Measurements from ENCODE around the gene AATK.

AATK gene

DNA sequence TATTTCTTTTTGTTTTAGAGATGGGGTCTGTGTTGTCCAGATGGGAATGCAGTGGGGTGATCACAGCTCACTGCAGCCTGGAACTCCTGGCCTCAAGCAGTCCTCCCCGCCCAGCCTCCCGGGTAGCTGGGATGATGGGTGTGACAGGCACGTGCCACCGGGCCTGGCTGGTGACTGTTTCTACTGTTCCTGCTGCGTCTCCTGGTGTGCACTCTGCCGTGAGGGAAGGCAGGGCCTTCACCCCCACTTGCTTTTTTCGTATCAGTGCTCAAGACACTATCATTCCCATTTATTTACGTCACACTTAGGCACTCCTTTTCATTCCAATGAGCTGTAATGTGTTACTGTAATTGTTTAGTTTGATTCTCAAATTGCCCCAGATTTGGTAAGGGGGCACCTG is 26.0 kb downstream of the AATK start:
- no peak for DNase-seq

DNA sequence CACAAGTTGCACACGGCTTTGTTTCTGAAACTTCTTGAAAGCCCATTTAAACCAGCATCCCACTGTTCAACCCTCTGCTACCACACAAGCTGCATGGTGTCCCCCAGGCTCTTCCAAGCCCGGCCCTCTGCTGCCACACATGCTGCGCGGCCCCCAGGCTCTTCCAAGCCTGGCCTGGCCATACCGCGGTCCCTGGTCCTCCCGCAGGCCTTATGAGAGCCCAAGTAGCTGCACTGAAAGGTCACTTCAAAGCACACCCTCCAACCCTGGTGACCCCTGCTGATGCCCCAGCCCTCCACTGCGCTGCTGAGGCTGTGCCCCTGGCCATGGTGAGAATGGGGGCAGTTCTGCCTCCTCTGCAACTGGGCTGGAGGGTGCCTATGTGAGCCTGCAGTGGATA is 26.6 kb downstream of the AATK start:
- DNase-seq: no peak

GRCh38 chr17:81138500-81138899 is 27.5 kb downstream of the AATK start:
- no peak for DNase-seq

GRCh38 chr17:81138083-81138482 is 27.9 kb downstream of the AATK start:
- no peak for DNase-seq

DNA sequence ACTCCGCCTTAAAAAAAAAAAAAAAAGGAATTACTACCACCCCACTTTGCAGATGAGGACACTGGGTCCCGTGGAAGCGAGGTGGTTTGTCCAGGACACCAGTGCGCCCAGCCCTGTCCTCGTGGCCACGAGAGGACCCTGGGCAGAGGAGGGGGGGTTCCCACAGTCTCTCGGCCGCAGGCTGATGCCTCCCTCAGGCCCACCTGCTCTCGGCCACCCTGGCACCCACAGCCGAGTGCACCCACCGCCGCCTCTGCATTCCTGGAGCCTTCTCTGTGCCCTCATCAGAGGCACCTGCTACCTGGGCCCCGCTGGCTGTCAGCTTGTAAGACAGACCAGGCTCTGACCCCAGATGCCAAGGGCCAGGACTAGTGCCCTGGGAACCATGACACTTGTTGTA is 28.8 kb downstream of the AATK start:
- no peak for DNase-seq

GRCh38 chr17:81136366-81136765 is 29.7 kb downstream of the AATK start:
- DNase-seq: no peak

GRCh38 chr17:81135505-81136278 is 30.3 kb downstream of the AATK start:
- no peak for DNase-seq

GRCh38 chr17:81134064-81134781 is 31.8 kb downstream of the AATK start:
- no peak for DNase-seq

DNA sequence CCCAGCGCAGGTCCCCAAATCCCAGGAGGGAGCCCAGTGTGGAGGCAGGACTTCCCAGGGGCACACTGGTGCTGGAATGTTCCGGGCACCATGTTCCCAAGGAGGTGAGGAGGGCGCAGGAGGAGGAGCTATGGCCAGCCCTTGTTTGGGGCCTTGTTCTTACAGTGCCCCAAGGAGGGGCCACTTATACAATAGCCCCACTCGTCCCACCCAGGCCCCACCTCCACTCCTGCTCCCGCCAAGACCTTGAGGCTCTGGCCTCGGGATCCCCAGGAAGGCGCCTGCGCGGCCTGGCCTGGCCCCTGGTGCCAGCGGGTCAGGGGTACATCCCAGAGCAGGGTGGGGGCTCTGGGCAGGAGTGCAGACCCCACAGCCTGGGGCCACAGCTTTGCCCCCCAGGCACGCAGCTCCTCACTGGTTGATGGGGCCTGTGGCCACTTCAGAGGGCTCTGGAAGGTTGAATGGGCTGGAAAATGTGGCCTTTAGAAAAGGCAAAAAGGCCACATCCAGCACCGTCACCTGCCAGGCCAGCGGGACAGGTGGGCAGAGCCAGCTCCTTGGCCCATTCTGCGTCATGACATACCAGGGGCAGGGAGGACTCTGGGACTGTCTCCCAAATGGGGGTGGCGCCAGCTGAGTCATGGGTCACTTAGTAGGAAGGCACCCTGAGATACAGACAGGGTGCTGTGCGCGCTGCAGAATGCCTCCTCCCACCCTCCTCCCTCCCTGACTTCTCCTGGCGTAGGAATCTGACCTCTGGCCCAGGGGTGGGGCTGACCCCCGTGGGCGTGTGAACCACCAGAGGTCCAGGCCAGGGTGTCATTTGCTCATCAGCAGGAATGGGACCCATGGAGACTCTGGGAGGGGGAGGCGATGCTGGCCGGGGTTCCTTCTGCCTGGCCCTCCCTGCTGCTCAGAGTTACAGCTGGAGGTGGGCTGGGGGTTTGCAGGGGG is 33.0 kb downstream of the AATK start:
- no peak for DNase-seq

GRCh38 chr17:81132197-81132540 is 33.9 kb downstream of the AATK start:
- no peak for DNase-seq

DNA sequence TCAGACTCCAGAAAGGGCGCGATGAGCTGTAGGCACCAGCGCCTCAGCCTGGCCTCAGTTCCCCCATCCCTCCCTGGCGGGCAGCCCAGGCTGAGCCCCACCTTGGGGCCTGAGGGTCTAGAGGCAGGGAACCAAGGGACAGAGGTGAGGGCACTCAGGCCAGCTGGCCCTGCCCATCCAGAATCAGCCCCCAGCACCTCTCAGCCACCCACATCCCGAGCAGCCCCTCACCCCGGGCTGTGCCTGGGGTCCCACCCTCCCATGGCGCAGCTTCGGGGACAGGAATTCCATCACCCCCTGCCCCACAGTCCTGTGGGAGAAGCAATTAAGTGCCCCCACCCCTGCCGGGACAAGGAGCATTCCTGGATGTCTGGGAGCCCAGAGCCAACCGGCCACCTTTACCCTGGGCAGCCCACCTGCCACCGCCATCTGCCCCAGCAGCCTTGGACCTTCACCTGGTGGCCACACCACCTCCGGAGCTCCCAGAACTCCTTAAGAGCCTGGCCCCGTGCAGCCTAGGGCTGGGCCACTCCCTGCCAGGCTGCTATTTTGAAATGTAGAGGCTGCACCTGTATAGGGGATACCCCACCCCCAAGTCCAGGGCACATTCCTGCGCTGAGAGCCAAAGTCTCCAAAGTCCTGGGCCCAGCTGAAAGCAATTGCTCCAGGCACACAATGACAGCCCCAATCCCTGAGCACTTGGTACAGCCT is 34.4 kb downstream of the AATK start:
- DNase-seq: no peak

- no peak for DNase-seq
These were observed 35.3 kb downstream of the AATK start for GRCh38 chr17:81130385-81131361.

- no peak for DNase-seq
These were observed 36.2 kb downstream of the AATK start for GRCh38 chr17:81129711-81130367.

GRCh38 chr17:81129289-81129688 is 36.7 kb downstream of the AATK start:
- DNase-seq: no peak

DNA sequence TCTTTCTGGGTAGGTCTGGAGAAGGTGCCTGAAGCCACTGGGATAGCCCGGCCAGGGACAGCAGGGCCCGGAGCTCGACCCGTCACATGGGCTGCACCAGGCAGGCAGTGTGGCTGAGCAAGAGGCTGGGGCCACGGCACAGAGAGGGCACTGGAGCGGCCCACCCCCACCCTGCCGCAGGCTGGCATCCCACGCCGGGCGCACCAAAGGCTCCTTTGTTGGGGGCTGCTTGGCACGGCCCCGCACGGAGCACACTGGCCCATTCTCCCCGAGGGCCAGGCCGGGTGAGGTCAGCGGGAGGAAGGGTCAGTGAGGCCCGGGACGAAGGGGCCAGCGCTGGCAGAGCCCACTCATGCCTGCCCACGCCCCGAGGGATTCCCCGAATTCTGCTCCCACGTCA is 37.2 kb downstream of the AATK start:
- no peak for DNase-seq

DNA sequence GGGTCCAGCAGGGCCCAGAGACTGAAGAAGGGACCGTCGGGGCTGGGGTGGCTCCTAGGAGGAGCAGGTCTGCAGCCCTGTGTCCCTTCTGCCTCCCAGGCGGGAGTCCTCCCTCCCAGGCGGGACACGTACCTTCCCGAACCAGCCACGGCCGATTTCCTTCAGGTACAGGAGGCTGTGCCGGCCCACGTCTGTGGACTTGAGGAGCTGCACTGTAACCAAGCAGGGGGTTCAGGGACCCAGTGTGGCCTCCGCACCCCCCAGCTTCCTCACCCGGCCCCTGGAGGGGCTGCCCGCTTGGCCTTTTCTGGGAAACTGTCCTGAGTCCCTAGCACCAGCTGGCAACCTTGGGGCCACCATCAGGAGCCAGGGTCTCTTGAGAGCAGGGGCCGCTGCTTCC is 37.7 kb downstream of the AATK start:
- no peak for DNase-seq

DNA sequence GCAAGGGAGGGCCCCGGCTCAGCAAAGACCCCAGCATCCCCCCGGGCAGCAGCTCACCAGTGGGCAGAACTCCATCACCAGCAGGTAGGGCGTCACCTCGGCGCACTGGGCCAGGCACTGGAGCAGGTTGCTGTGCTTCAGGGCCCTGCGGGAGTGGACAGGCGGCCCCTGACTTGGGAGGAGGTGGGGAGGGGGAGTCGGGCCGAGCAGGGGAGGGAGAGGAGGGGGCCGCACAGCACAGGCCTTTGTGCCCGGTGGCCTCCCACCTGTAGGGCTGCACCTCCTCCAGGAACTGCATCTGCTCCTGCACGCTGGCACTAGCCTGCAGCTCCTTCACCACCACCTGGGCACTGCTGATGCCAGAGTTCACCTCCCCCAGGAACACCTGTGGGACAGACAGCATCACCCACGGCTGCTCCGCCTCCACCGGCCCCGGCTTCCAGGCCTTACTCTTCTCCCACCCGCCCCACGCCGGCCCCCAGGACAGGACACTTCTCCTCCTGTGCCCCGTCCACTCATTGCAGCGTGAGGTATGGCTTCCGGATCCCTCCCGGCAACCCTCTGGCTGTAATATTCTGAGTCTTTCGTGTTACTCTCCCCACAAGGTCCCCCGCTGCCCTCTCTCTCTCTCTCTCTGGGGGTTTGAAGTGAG is 38.4 kb downstream of the AATK start:
- no peak for DNase-seq

DNA sequence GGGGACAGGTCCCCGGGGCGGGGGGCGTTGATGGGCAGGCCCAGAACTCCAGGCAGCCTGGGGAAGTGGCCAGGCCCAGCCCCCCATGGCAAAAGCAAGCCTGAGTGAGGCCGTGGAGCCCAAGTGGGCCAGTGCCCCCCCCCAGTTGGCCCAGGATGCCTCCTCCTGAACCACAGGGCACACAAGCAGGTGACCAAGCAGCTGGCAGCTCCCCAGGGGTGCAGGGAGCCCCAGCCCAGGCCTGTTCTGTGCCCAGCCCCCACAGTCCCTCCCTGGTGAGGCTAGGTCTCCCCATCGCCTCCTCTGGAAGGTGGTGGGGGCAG is 38.9 kb downstream of the AATK start:
- DNase-seq: no peak

GRCh38 chr17:81126281-81127132 is 39.5 kb downstream of the AATK start:
- no peak for DNase-seq

Data from effector CD4-positive, alpha-beta T cell (primary cell).